Activated CD8-positive, alpha-beta memory T cell treated with anti-CD3 and anti-CD28 coated beads, Interleukin-2, amount 50 U/mL, for 4 hours (primary cell): Measurements from ENCODE around the gene GRHL3.

Experiments used
- DNase-seq: peaks from one replicate; pipeline ENCODE4 v3.0.0-alpha.2; 2020

The GRHL3 gene

GRCh38 chr1:24318615-24319311, 394 bp upstream of the GRHL3 start:
- DNase-seq, result no peak

GRCh38 chr1:24319962-24320361, 805 bp downstream of the GRHL3 start:
- DNase-seq, result no peak

- DNase-seq, result no peak
Measured at GRCh38 chr1:24321126-24321525, 2.0 kb downstream of the GRHL3 start.

GRCh38 chr1:24321697-24322469, 2.7 kb downstream of the GRHL3 start:
- DNase-seq, result peak; percentile 59

- DNase-seq, result no peak
Measured at GRCh38 chr1:24322470-24323177, 3.5 kb downstream of the GRHL3 start.

GRCh38 chr1:24323281-24323680, 4.1 kb downstream of the GRHL3 start:
- no peak for DNase-seq

GRCh38 chr1:24324903-24325302, 5.7 kb downstream of the GRHL3 start:
- no peak for DNase-seq

- no peak for DNase-seq
Measured at GRCh38 chr1:24325587-24326449, 6.7 kb downstream of the GRHL3 start.

GRCh38 chr1:24327486-24327885, 8.3 kb downstream of the GRHL3 start:
- DNase-seq, result no peak

- no peak for DNase-seq
Measured at GRCh38 chr1:24327891-24328290, 8.7 kb downstream of the GRHL3 start.

- DNase-seq, result no peak
Measured at GRCh38 chr1:24329331-24329730, 10.2 kb downstream of the GRHL3 start.

- no peak for DNase-seq
Measured at GRCh38 chr1:24329797-24330543, 10.8 kb downstream of the GRHL3 start.

GRCh38 chr1:24331961-24332673, 13.0 kb downstream of the GRHL3 start:
- no peak for DNase-seq

- no peak for DNase-seq
Measured at GRCh38 chr1:24336075-24336474, 16.9 kb downstream of the GRHL3 start.

- DNase-seq, result no peak
Measured at GRCh38 chr1:24337455-24337854, 18.3 kb downstream of the GRHL3 start.

- no peak for DNase-seq
Measured at GRCh38 chr1:24338447-24338846, 19.3 kb downstream of the GRHL3 start.

GRCh38 chr1:24339996-24340395, 20.8 kb downstream of the GRHL3 start:
- DNase-seq, result no peak

GRCh38 chr1:24340770-24341169, 21.6 kb downstream of the GRHL3 start:
- DNase-seq, result no peak

GRCh38 chr1:24341260-24341659, 22.1 kb downstream of the GRHL3 start:
- DNase-seq, result no peak

GRCh38 chr1:24343412-24344089, 24.4 kb downstream of the GRHL3 start:
- no peak for DNase-seq
